K562 (cell line): Measurements from ENCODE around the gene MN1. TPM values are rescaled to one million over a fixed set of nuclear protein-coding genes. Genes with fewer than 3 reads are reported as not detected.

Experiments
- ATAC-seq: fragments of 200-7000 bp; cut with Tn5 transposase; 3 replicates; pipeline ENCODE4 v1.9.1; 2020; ENCODE audit warnings: moderate library complexity
- BruUV-seq: library from RNA; stranded (reverse); fragments of 400-500 nt; replicated peaks from 2 replicates; lab custom pipeline; 2021; lab: Mats Ljungman, UMichigan
- CTCF ChIA-PET: fragments of 300-600 bp; formaldehyde crosslinking; extraction: SDS; loops from one replicate; lab custom pipeline; 2021; ENCODE audit warnings: low intra/inter-chr PET ratio; lab: Yijun Ruan, JAX
- POLR2A ChIA-PET: fragments of 300-600, 350-650 bp; sonication (Branson Sonifier 250); formaldehyde crosslinking; extraction: SDS; loops from one replicate; lab custom pipeline; 2021; ENCODE audit warnings: antibody characterized with exemption, inconsistent platforms; lab: Yijun Ruan, JAX
- DNase-seq, 4 experiments: peaks; one replicate each; pipeline versions ENCODE4 v3.0.0 to v3.0.0-alpha.2; 2011 to 2018; ENCODE audit warnings: low spot score in 3 of 4, mixed read lengths in 3 of 4; ENCODE audit errors: extremely low read depth in 1 of 4
- FAIRE-seq: peaks from 2 replicates; lab custom pipeline; 2011; peaks lifted over from hg19 to GRCh38; lab: Jason Lieb, UNC
- H2AFZ ChIP-seq: 2 replicates; pipeline ENCODE4 v1.6.0; 2011; ENCODE audit warnings: low read depth, low read length, control low read depth, inconsistent platforms
- H3K27ac ChIP-seq: fragments of 200-600 bp; 3 replicates; pipeline ENCODE4 v1.8.0; 2011; ENCODE audit warnings: low read depth, mild to moderate bottlenecking, control low read depth, inconsistent platforms, low read length, moderate library complexity, mixed read lengths; ENCODE audit errors: extremely low read depth
- H3K27me3 ChIP-seq, 2 experiments: fragments of 300-600 bp in 1 of 2; 2 replicates in 1 of 2; 3 replicates in 1 of 2; pipeline versions ENCODE4 v1.6.0 to v1.8.0; 2011; ENCODE audit warnings: inconsistent platforms in 2 of 2, low read length in 2 of 2, mild to moderate bottlenecking in 1 of 2, mixed read lengths in 1 of 2, moderate library complexity in 1 of 2; ENCODE audit not compliant: control insufficient read depth in 2 of 2, insufficient read depth in 2 of 2
- H3K36me3 ChIP-seq: fragments of 300-600 bp; 3 replicates; pipeline ENCODE4 v1.8.0; 2011; ENCODE audit warnings: mild to moderate bottlenecking, low read length, inconsistent platforms; ENCODE audit not compliant: control insufficient read depth, insufficient read depth
- H3K4me1 ChIP-seq, 2 experiments: fragments of 200-600 bp in 1 of 2; replicated peaks in 1 of 2; 2 replicates in 1 of 2; 3 replicates in 1 of 2; pipeline versions ENCODE4 v1.5.1 to v1.8.0; 2011; ENCODE audit warnings: inconsistent platforms in 2 of 2, low read length in 2 of 2, mild to moderate bottlenecking in 1 of 2, mixed read lengths in 1 of 2, moderate library complexity in 1 of 2; ENCODE audit not compliant: control insufficient read depth in 2 of 2, insufficient read depth in 2 of 2
- H3K4me2 ChIP-seq: 2 replicates; pipeline ENCODE4 v1.6.1; 2011; ENCODE audit warnings: low read length, control low read depth, inconsistent platforms, mixed read lengths; ENCODE audit not compliant: insufficient read depth
- H3K4me3 ChIP-seq: fragments of 200-600 bp; sonication (generic), shearing (Covaris generic); 2 replicates; pipeline ENCODE4 v1.5.1; 2016; ENCODE audit warnings: control low read depth, inconsistent platforms
- H3K79me2 ChIP-seq: fragments of 200-600 bp; 3 replicates; pipeline ENCODE4 v1.8.0; 2011; ENCODE audit warnings: low read length, inconsistent platforms; ENCODE audit not compliant: control insufficient read depth, insufficient read depth
- H3K9ac ChIP-seq, 2 experiments: 2 replicates each; pipeline versions ENCODE4 v1.6.0 to v1.6.1; 2011; ENCODE audit warnings: low read depth in 2 of 2, low read length in 2 of 2, control low read depth in 1 of 2, inconsistent platforms in 1 of 2, mild to moderate bottlenecking in 1 of 2, mixed read lengths in 1 of 2; ENCODE audit not compliant: insufficient read depth in 1 of 2
- H3K9me1 ChIP-seq: one replicate; pipeline ENCODE4 v1.6.0; 2011; ENCODE audit warnings: inconsistent platforms, mild to moderate bottlenecking, low read length, moderate library complexity; ENCODE audit not compliant: control insufficient read depth, insufficient read depth
- H3K9me3 ChIP-seq: replicated peaks from 2 replicates; pipeline ENCODE4 v1.5.1; 2011; ENCODE audit warnings: low read depth, low read length, inconsistent platforms; ENCODE audit not compliant: control insufficient read depth, insufficient read depth
- H4K20me1 ChIP-seq: replicated peaks from 2 replicates; pipeline ENCODE4 v1.6.1; 2011; ENCODE audit warnings: low read length, inconsistent platforms, mixed read lengths; ENCODE audit not compliant: control insufficient read depth, insufficient read depth
- CREB3 ChIP-seq: fragments of 450-650 bp; conservative IDR thresholded peaks from 2 replicates; pipeline ENCODE4 v1.6.1; 2016; ENCODE audit warnings: missing genetic modification characterization, low read depth, mild to moderate bottlenecking, missing compliant biosample characterization, moderate library complexity
- HDAC6 ChIP-seq: IDR thresholded peaks from 2 replicates; pipeline ENCODE4 v1.6.1; 2012; ENCODE audit warnings: low read depth, mild to moderate bottlenecking, control low read depth, inconsistent platforms, low read length, moderate library complexity
- NFIC ChIP-seq: fragments of 450-650 bp; IDR thresholded peaks from 2 replicates; pipeline ENCODE4 v1.6.1; 2017; ENCODE audit warnings: mild to moderate bottlenecking, inconsistent platforms
- RBBP5 ChIP-seq: fragments of 200-600 bp; sonication (generic); IDR thresholded peaks from 2 replicates; pipeline ENCODE4 v1.6.1; 2012; ENCODE audit warnings: borderline replicate concordance, mild to moderate bottlenecking, low read length, control low read depth, inconsistent platforms; ENCODE audit not compliant: insufficient read depth, poor library complexity, severe bottlenecking
- UBTF ChIP-seq, 2 experiments: IDR thresholded peaks; 2 replicates each; pipeline ENCODE4 v1.6.1; 2012; ENCODE audit warnings: improper control_type of control experiment in 2 of 2, low read depth in 2 of 2, low read length in 2 of 2, borderline replicate concordance in 1 of 2
- ZBTB40 ChIP-seq, 2 experiments: fragments of 450-650 bp in 1 of 2; sonication (generic) in 1 of 2; formaldehyde crosslinking in 1 of 2; IDR thresholded peaks; 2 replicates each; pipeline versions ENCODE4 v1.7.1 to v1.9.0; 2016 to 2022; ENCODE audit warnings: inconsistent platforms in 1 of 2, mild to moderate bottlenecking in 1 of 2, missing genetic modification reagents in 1 of 2
- ZFP36 ChIP-seq: fragments of 150-350 bp; IDR thresholded peaks from 2 replicates; pipeline ENCODE4 v1.6.1; 2018; ENCODE audit warnings: low read length, low read depth; ENCODE audit not compliant: partially characterized antibody
- WGBS: fragments of 100-300 bp; shearing (Covaris generic); methylation state at CpG from one replicate; pipeline ENCODE4 v1.1.6; 2016; ENCODE audit warnings: low coverage, mixed read lengths; ENCODE audit not compliant: insufficient coverage; ENCODE audit errors: missing lambda C conversion rate; 5-methylcytosine and 5-hydroxymethylcytosine counted together
- in situ Hi-C: fragments of 300-500 bp; cut with MboI; formaldehyde crosslinking; loops from 4 replicates; pipeline ENCODE4 v1.15.0; 2018; ENCODE audit warnings: inconsistent platforms, mixed read lengths
- intact Hi-C: fragments of 100-400 bp; cut with micrococcal nuclease; formaldehyde crosslinking; loops from 2 replicates; pipeline ENCODE4 v1.14.2; 2022
- polyA plus RNA-seq, 8 experiments: library from polyadenylated mRNA; depleted of rRNA in 4 of 8; stranded (reverse) in 5 of 8; unstranded in 3 of 8; fragments of >200 nt; fragmentation: Nextera tagmentation in 2 of 8; fragmentation: Illumina TruSeq in 1 of 8; extraction: Ambion mirVana in 2 of 8; extraction: Trizol in 1 of 8; gene quantifications; 2 replicates each; pipeline versions ENCODE4 v1.2.1 to v1.2.3, GENCODE V29; 2011 to 2014; ENCODE audit warnings: inconsistent platforms in 1 of 8, missing spikeins in 1 of 8
- total RNA-seq, 7 experiments: library from RNA; depleted of rRNA in 6 of 7; stranded (reverse); fragments of >200 nt in 6 of 7; fragmentation: Illumina TruSeq in 2 of 7; extraction: Trizol in 2 of 7; gene quantifications; 2 replicates each; pipeline versions ENCODE4 v1.2.1 to v1.2.3, GENCODE V29; 2011 to 2021; ENCODE audit warnings: low replicate concordance in 1 of 7

The MN1 gene
- total and polyA plus RNA-seq, 9 of the 15 experiments (the other 6 are each of a cell fraction or from before 2014, with no cell fraction given): under 0.01 to 0.05 (median 0.03) TPM; not detected in 5

GRCh38 chr22:27754247-27754887 is 47.2 kb downstream of the MN1 start:
- Histone ChIP-seq H3K4me1 (peaks cover 0 to 3% of the 10 kb centered on the region in 2 experiments; a peak in 2 of 5 replicates), H3K27ac (no peak overlapping the region), H3K4me2 (no peak overlapping the region), H3K9me1 (no peaks in the 10 kb centered on the region), H3K4me3 (no peak overlapping the region), H2AFZ (no peak overlapping the region), H3K9me3 (no peaks in the 10 kb centered on the region), H3K9ac (no peak overlapping the region), H3K79me2 (no peaks in the 10 kb centered on the region), H3K27me3 (peaks cover 4 to 35% of the 10 kb centered on the region in 2 experiments; a peak in 3 of 5 replicates), H4K20me1 (0 out of 2 replicates have a peak, but pooled peaks cover 2% of the 10 kb centered on the region), H3K36me3 (no peaks in the 10 kb centered on the region)
- ATAC-seq: no peak
- in situ Hi-C loops (no loop called here), intact Hi-C loops (no loop called here)
- no TSS peak for BruUV-seq
- DNase-seq: peak in 1 of 4 experiments; percentile 12
- ChIA-PET POLR2A (interaction anchor here (0.7 kb wide), 1 partner anchor 402 kb away, joined by 4 read pairs; no protein-coding TSS in a partner anchor), CTCF (no interaction called here)
- no peak for FAIRE-seq
- WGBS: 7% methylated on average over 15 of the region's 19 CpGs
- TF ChIP-seq NFIC (0 out of 2 replicates have a peak, but pooled peaks have one; percentile 8), CREB3 (tag) (no peak), ZFP36 (peak; percentile 20), UBTF (IDR thresholded peaks at IDR 0.05; ENCODE audit: borderline replicate concordance in 1 of 2, low read depth in 2 of 2, low read length in 2 of 2) (no peak), RBBP5 (no peak), ZBTB40 (IDR thresholded peaks at IDR 0.05) (no peak), ZBTB40 (CRISPR knock-in tag; IDR thresholded peaks at IDR 0.05) (no peak), HDAC6 (no peak)
